H7 (cell line): ENCODE data around the gene MYL2. TPM values are rescaled to one million over a fixed set of nuclear protein-coding genes. Genes with fewer than 3 reads are reported as not detected.

ENCODE experiments used
- DNase-seq: peaks from one replicate; pipeline ENCODE4 v3.0.0; 2012
- H3K27me3 ChIP-seq: 2 replicates; pipeline ENCODE4 v1.6.0; 2011; ENCODE audit warnings: mild to moderate bottlenecking, low read length; ENCODE audit not compliant: control insufficient read depth, insufficient read depth
- H3K36me3 ChIP-seq: replicated peaks from 2 replicates; pipeline ENCODE4 v1.5.1; 2011; ENCODE audit warnings: low read length; ENCODE audit not compliant: control insufficient read depth, insufficient read depth
- H3K4me3 ChIP-seq: 2 replicates; pipeline ENCODE4 v1.5.1; 2011; ENCODE audit warnings: low read depth, mild to moderate bottlenecking, control low read depth, low read length, moderate library complexity; ENCODE audit not compliant: insufficient read depth
- total RNA-seq: library from RNA; depleted of rRNA; stranded (reverse); fragments of >200 nt; shearing (Covaris generic); gene quantifications from 2 replicates; pipeline ENCODE4 v1.2.3, GENCODE V29; 2014

Gene MYL2
- total RNA-seq, 1 experiment from 2014 or later = not detected

- no peaks in the 10 kb centered on the region for H3K36me3 ChIP-seq
- DNase-seq = no peak
- no peaks in the 10 kb centered on the region for H3K27me3 ChIP-seq
- H3K4me3 ChIP-seq = no peak overlapping the region
Observed at GRCh38 chr12:110921262-110921661, 883 bp upstream of the MYL2 start.

- Histone ChIP-seq H3K4me3 (no peak overlapping the region), H3K36me3 (no peaks in the 10 kb centered on the region), H3K27me3 (no peaks in the 10 kb centered on the region)
- no peak for DNase-seq
Observed at GRCh38 chr12:110919720-110920119, 659 bp downstream of the MYL2 start.

GRCh38 chr12:110917961-110918360, 2.4 kb downstream of the MYL2 start:
- Histone ChIP-seq H3K4me3 (no peak overlapping the region), H3K36me3 (no peaks in the 10 kb centered on the region), H3K27me3 (no peaks in the 10 kb centered on the region)
- DNase-seq = no peak

- no peaks in the 10 kb centered on the region for H3K27me3 ChIP-seq
- DNase-seq = no peak
- H3K36me3 ChIP-seq = no peaks in the 10 kb centered on the region
- no peak overlapping the region for H3K4me3 ChIP-seq
Observed at GRCh38 chr12:110917467-110917866, 2.9 kb downstream of the MYL2 start.

- Histone ChIP-seq H3K36me3 (no peaks in the 10 kb centered on the region), H3K4me3 (no peak overlapping the region), H3K27me3 (no peaks in the 10 kb centered on the region)
- no peak for DNase-seq
Observed at GRCh38 chr12:110916295-110916875, 4.0 kb downstream of the MYL2 start.

GRCh38 chr12:110913119-110914056, 7.0 kb downstream of the MYL2 start:
- no peak overlapping the region for H3K4me3 ChIP-seq

GRCh38 chr12:110912263-110912662, 8.1 kb downstream of the MYL2 start:
- Histone ChIP-seq H3K4me3 (no peak overlapping the region), H3K36me3 (no peaks in the 10 kb centered on the region), H3K27me3 (no peaks in the 10 kb centered on the region)
- no peak for DNase-seq

More at GRCh38 chr12:110913119-110914056, 7.0 kb downstream of the MYL2 start:
- no peak for DNase-seq
- Histone ChIP-seq H3K27me3 (no peaks in the 10 kb centered on the region), H3K36me3 (no peaks in the 10 kb centered on the region)

- Histone ChIP-seq H3K36me3 (no peaks in the 10 kb centered on the region), H3K27me3 (no peaks in the 10 kb centered on the region), H3K4me3 (no peak overlapping the region)
- DNase-seq = no peak
Observed at GRCh38 chr12:110908377-110909152, 11.8 kb downstream of the MYL2 start.

GRCh38 chr12:110907583-110907982, 12.8 kb downstream of the MYL2 start:
- H3K36me3 ChIP-seq = no peaks in the 10 kb centered on the region
- no peaks in the 10 kb centered on the region for H3K27me3 ChIP-seq
- DNase-seq = no peak
- no peak overlapping the region for H3K4me3 ChIP-seq

- Histone ChIP-seq H3K36me3 (no peaks in the 10 kb centered on the region), H3K4me3 (no peak overlapping the region), H3K27me3 (no peaks in the 10 kb centered on the region)
- DNase-seq = no peak
Observed at GRCh38 chr12:110906985-110907384, 13.4 kb downstream of the MYL2 start.

GRCh38 chr12:110906516-110906915, 13.9 kb downstream of the MYL2 start:
- DNase-seq = no peak
- no peak overlapping the region for H3K4me3 ChIP-seq
- H3K27me3 ChIP-seq = no peaks in the 10 kb centered on the region
- H3K36me3 ChIP-seq = no peaks in the 10 kb centered on the region

- DNase-seq = no peak
- Histone ChIP-seq H3K4me3 (no peak overlapping the region), H3K36me3 (no peaks in the 10 kb centered on the region), H3K27me3 (no peaks in the 10 kb centered on the region)
Observed at GRCh38 chr12:110906083-110906482, 14.3 kb downstream of the MYL2 start.

GRCh38 chr12:110903511-110903910, 16.9 kb downstream of the MYL2 start:
- H3K4me3 ChIP-seq = no peak overlapping the region
- no peaks in the 10 kb centered on the region for H3K27me3 ChIP-seq
- DNase-seq = no peak
- no peaks in the 10 kb centered on the region for H3K36me3 ChIP-seq

GRCh38 chr12:110901401-110901800, 19.0 kb downstream of the MYL2 start:
- Histone ChIP-seq H3K27me3 (no peaks in the 10 kb centered on the region), H3K4me3 (no peak overlapping the region), H3K36me3 (no peaks in the 10 kb centered on the region)
- no peak for DNase-seq
